Measurements from ENCODE around the gene C3orf20. TPM values are rescaled to one million over a fixed set of nuclear protein-coding genes. Genes with fewer than 3 reads are reported as not detected.

C3orf20 gene
- total RNA-seq (2014; rRNA removed) (not detected in 2 replicates), Bru-seq, nascent RNA (percentile 39 among the genes with signal in this experiment), BruChase-seq, experiment 1, labeled RNA remaining after a 6-hour chase (percentile 63 among the genes with signal in this experiment), BruChase-seq, experiment 2, labeled RNA remaining after a 2-hour chase (percentile 63 among the genes with signal in this experiment)
- long read RNA-seq, partial matches to known transcripts: 0 of 4 reads
- long read RNA-seq, other reads (novel, unspliced or antisense): 4 of 4 reads

- no peaks in the 10 kb centered on the region for H3K4me1 ChIP-seq (ENCODE audit: insufficient read depth, low read length)
- POLR2A ChIA-PET (ENCODE audit: unreplicated experiment): no interaction called here
- H2AFZ ChIP-seq (ENCODE audit: low read length): no peak within 1 kb of the TSS
- BruUV-seq (replicated peaks): no TSS peak
- no peaks in the 10 kb centered on the region for H3K9me3 ChIP-seq (ENCODE audit: low read length)
- no peak within 1 kb of the TSS for H3K4me3 ChIP-seq (ENCODE audit: low read length)
- intact Hi-C loops (cut with micrococcal nuclease): no loop called here
- H3K79me2 ChIP-seq (ENCODE audit: low read length): no peaks in the 10 kb centered on the region
- no peak for ATAC-seq
- no peak within 1 kb of the TSS for H3K9ac ChIP-seq (ENCODE audit: low read length)
- CTCF ChIA-PET: no interaction called here
- no peak within 1 kb of the TSS for H3K4me2 ChIP-seq (ENCODE audit: low read length)
- TF ChIP-seq EZH2 (IDR thresholded peaks at IDR 0.05; ENCODE audit: low read length, unreplicated experiment): no peak
- H3K36me3 ChIP-seq (ENCODE audit: low read depth, low read length): peaks cover 25% of the 10 kb centered on the region; the same call in 1 of the 2 replicates
- DNase-seq: no peak
- H3K27ac ChIP-seq (ENCODE audit: low read length): no peak within 1 kb of the TSS
- H3K9me2 ChIP-seq (replicated peaks; ENCODE audit: low read length): no peaks in the 10 kb centered on the region
- no peaks in the 10 kb centered on the region for H3K27me3 ChIP-seq (ENCODE audit: low read length)
- no peaks in the 10 kb centered on the region for H4K20me1 ChIP-seq (ENCODE audit: low read length)
- H3F3A ChIP-seq (ENCODE audit: low read length, unreplicated experiment): no peaks in the 10 kb centered on the region
Observed at GRCh38 chr3:14674841-14675240, at the start of gene C3orf20. TSS of gene C3orf20 (plus strand) at chr3:14675141. CDS start at chr3:14682714, 7,573 bp downstream.

GRCh38 chr3:14625443-14625842 lies 49.5 kb upstream of the C3orf20 start:
- H3K27ac ChIP-seq (ENCODE audit: low read length): no peak overlapping the region
- DNase-seq (no peak), ATAC-seq (no peak)
- no peaks in the 10 kb centered on the region for H3K36me3 ChIP-seq (ENCODE audit: low read depth, low read length)
- H3K79me2 ChIP-seq (ENCODE audit: low read length): no peaks in the 10 kb centered on the region
- H2AFZ ChIP-seq (ENCODE audit: low read length): no peak overlapping the region
- TF ChIP-seq EZH2 (IDR thresholded peaks at IDR 0.05; ENCODE audit: low read length, unreplicated experiment) (no peak), CTCF (conservative IDR thresholded peaks at IDR 0.05; ENCODE audit: low read depth, low read length) (no peak), EZH2phosphoT487 (IDR thresholded peaks at IDR 0.05; ENCODE audit: borderline replicate concordance, low read length) (no peak)
- H3K27me3 ChIP-seq (ENCODE audit: low read length): no peaks in the 10 kb centered on the region
- no peaks in the 10 kb centered on the region for H4K20me1 ChIP-seq (ENCODE audit: low read length)
- CTCF ChIA-PET: no interaction called here
- H3K4me2 ChIP-seq (ENCODE audit: low read length): no peak overlapping the region
- no peak overlapping the region for H3K9ac ChIP-seq (ENCODE audit: low read length)
- H3K4me1 ChIP-seq (ENCODE audit: insufficient read depth, low read length): peaks cover 9% of the 10 kb centered on the region
- H3K9me3 ChIP-seq (ENCODE audit: low read length): no peaks in the 10 kb centered on the region
- POLR2A ChIA-PET (ENCODE audit: unreplicated experiment): no interaction called here
- intact Hi-C loops (cut with micrococcal nuclease): no loop called here
- H3K9me2 ChIP-seq (replicated peaks; ENCODE audit: low read length): no peaks in the 10 kb centered on the region
- no peaks in the 10 kb centered on the region for H3F3A ChIP-seq (ENCODE audit: low read length, unreplicated experiment)
- no TSS peak for BruUV-seq (replicated peaks)
- H3K4me3 ChIP-seq (ENCODE audit: low read length): no peak overlapping the region

GRCh38 chr3:14627815-14628214 lies 47.1 kb upstream of the C3orf20 start:
- H3K9me2 ChIP-seq (replicated peaks; ENCODE audit: low read length): no peaks in the 10 kb centered on the region
- ChIA-PET CTCF (no interaction called here), POLR2A (ENCODE audit: unreplicated experiment) (no interaction called here)
- ATAC-seq (no peak), DNase-seq (no peak)
- H3K36me3 ChIP-seq (ENCODE audit: low read depth, low read length): no peaks in the 10 kb centered on the region
- H2AFZ ChIP-seq (ENCODE audit: low read length): no peak overlapping the region
- H4K20me1 ChIP-seq (ENCODE audit: low read length): no peaks in the 10 kb centered on the region
- H3K27ac ChIP-seq (ENCODE audit: low read length): no peak overlapping the region
- H3K79me2 ChIP-seq (ENCODE audit: low read length): no peaks in the 10 kb centered on the region
- no peak overlapping the region for H3K4me2 ChIP-seq (ENCODE audit: low read length)
- peaks cover 22% of the 10 kb centered on the region for H3K4me1 ChIP-seq (ENCODE audit: insufficient read depth, low read length)
- no peak overlapping the region for H3K9ac ChIP-seq (ENCODE audit: low read length)
- TF ChIP-seq CTCF (conservative IDR thresholded peaks at IDR 0.05; ENCODE audit: low read depth, low read length): no peak
- no peak for TF ChIP-seq EZH2 (IDR thresholded peaks at IDR 0.05; ENCODE audit: low read length, unreplicated experiment)
- no peak for TF ChIP-seq EZH2phosphoT487 (IDR thresholded peaks at IDR 0.05; ENCODE audit: borderline replicate concordance, low read length)
- H3K9me3 ChIP-seq (ENCODE audit: low read length): no peaks in the 10 kb centered on the region
- H3K27me3 ChIP-seq (ENCODE audit: low read length): no peaks in the 10 kb centered on the region
- no peak overlapping the region for H3K4me3 ChIP-seq (ENCODE audit: low read length)
- no peaks in the 10 kb centered on the region for H3F3A ChIP-seq (ENCODE audit: low read length, unreplicated experiment)
- no TSS peak for BruUV-seq (replicated peaks)
- intact Hi-C loops (cut with micrococcal nuclease): no loop called here

Measured in PC-3 (cell line).